Effector memory CD8-positive, alpha-beta T cell (primary cell): Measurements from ENCODE around the gene RGS11.

Experiments used
- ATAC-seq: fragments of 150-1000 bp; cut with Tn5 transposase; replicated peaks from 2 replicates; pipeline ENCODE4 v1.10.0; 2021; ENCODE audit warnings: mild to moderate bottlenecking, moderate library complexity
- DNase-seq, 3 experiments: peaks; one replicate each; pipeline ENCODE4 v3.0.0; 2021
- H3K27ac Mint-ChIP-seq, 2 donors: one replicate each; pipeline ENCODE4 v1.8.0; 2022; ENCODE audit warnings: mild to moderate bottlenecking in 2 of 2, mixed read lengths in 2 of 2, moderate library complexity in 2 of 2
- H3K27me3 Mint-ChIP-seq, 2 donors: one replicate each; pipeline ENCODE4 v1.8.0; 2022; ENCODE audit warnings: mixed read lengths in 2 of 2
- H3K36me3 Mint-ChIP-seq: one replicate; pipeline ENCODE4 v1.8.0; 2022; ENCODE audit warnings: mild to moderate bottlenecking, moderate library complexity, mixed read lengths; ENCODE audit not compliant: insufficient read depth
- H3K4me1 Mint-ChIP-seq, 2 donors: one replicate each; pipeline ENCODE4 v1.8.0; 2022; ENCODE audit warnings: low read depth in 2 of 2, mixed read lengths in 2 of 2
- H3K4me3 Mint-ChIP-seq, 2 donors: one replicate each; pipeline ENCODE4 v1.8.0; 2022; ENCODE audit warnings: mild to moderate bottlenecking in 2 of 2, mixed read lengths in 2 of 2, moderate library complexity in 2 of 2
- H3K9me3 Mint-ChIP-seq, 2 donors: one replicate each; pipeline ENCODE4 v1.8.0; 2022; ENCODE audit warnings: mixed read lengths in 2 of 2

The RGS11 gene

GRCh38 chr16:290015-290680, 14.4 kb upstream of the RGS11 start:
- DNase-seq (no peak), ATAC-seq (no peak)
- Mint-ChIP-seq H3K27ac (no peak overlapping the region), H3K4me1 (peaks cover 0 to 2% of the 10 kb centered on the region in 2 donors), H3K4me3 (no peak overlapping the region), H3K36me3 (peaks cover 67% of the 10 kb centered on the region), H3K27me3 (no peaks in the 10 kb centered on the region), H3K9me3 (no peaks in the 10 kb centered on the region)

- Mint-ChIP-seq H3K4me1 (peaks cover 0 to 2% of the 10 kb centered on the region in 2 donors), H3K27me3 (no peaks in the 10 kb centered on the region), H3K27ac (no peak overlapping the region), H3K9me3 (no peaks in the 10 kb centered on the region), H3K4me3 (no peak overlapping the region), H3K36me3 (peaks cover 60% of the 10 kb centered on the region)
- ATAC-seq (no peak), DNase-seq (no peak)
These were observed 13.8 kb upstream of the RGS11 start for GRCh38 chr16:289395-289997.

GRCh38 chr16:287981-288920, 12.5 kb upstream of the RGS11 start:
- Mint-ChIP-seq H3K9me3 (no peaks in the 10 kb centered on the region), H3K4me1 (peaks cover 0 to 2% of the 10 kb centered on the region in 2 donors), H3K4me3 (no peak overlapping the region), H3K36me3 (peaks cover 48% of the 10 kb centered on the region), H3K27me3 (no peaks in the 10 kb centered on the region), H3K27ac (no peak overlapping the region)
- no peak for DNase-seq
- no peak for ATAC-seq

- ATAC-seq (no peak), DNase-seq (no peak)
- Mint-ChIP-seq H3K4me3 (no peak overlapping the region), H3K4me1 (peaks cover 0 to 2% of the 10 kb centered on the region in 2 donors), H3K9me3 (no peaks in the 10 kb centered on the region), H3K27me3 (no peaks in the 10 kb centered on the region), H3K27ac (no peak overlapping the region), H3K36me3 (peaks cover 44% of the 10 kb centered on the region)
These were observed 11.6 kb upstream of the RGS11 start for GRCh38 chr16:287298-287811.

- Mint-ChIP-seq H3K27ac (no peak overlapping the region), H3K4me1 (peaks cover 0 to under 1% of the 10 kb centered on the region in 2 donors), H3K4me3 (no peak overlapping the region), H3K9me3 (no peaks in the 10 kb centered on the region), H3K27me3 (peaks cover 0 to 5% of the 10 kb centered on the region in 2 donors), H3K36me3 (peaks cover 40% of the 10 kb centered on the region)
- no peak for ATAC-seq
- DNase-seq, result no peak
These were observed 10.9 kb upstream of the RGS11 start for GRCh38 chr16:286491-287297.

GRCh38 chr16:285146-286055, 9.7 kb upstream of the RGS11 start:
- DNase-seq, result no peak
- Mint-ChIP-seq H3K27ac (no peak overlapping the region), H3K9me3 (no peaks in the 10 kb centered on the region), H3K4me1 (peaks cover 0 to 2% of the 10 kb centered on the region in 2 donors), H3K36me3 (peaks cover 27% of the 10 kb centered on the region), H3K4me3 (no peak overlapping the region), H3K27me3 (peaks cover 0 to 11% of the 10 kb centered on the region in 2 donors)
- ATAC-seq, result no peak

- H3K27ac Mint-ChIP-seq, result no peak overlapping the region
- H3K36me3 Mint-ChIP-seq, result peaks cover 21% of the 10 kb centered on the region
- H3K9me3 Mint-ChIP-seq, result no peaks in the 10 kb centered on the region
- ATAC-seq (no peak), DNase-seq (no peak)
- no peak overlapping the region for H3K4me3 Mint-ChIP-seq
- peaks cover 0 to 13% of the 10 kb centered on the region in 2 donors for H3K27me3 Mint-ChIP-seq
- H3K4me1 Mint-ChIP-seq, result peaks cover 0 to 2% of the 10 kb centered on the region in 2 donors
These were observed 8.7 kb upstream of the RGS11 start for GRCh38 chr16:284204-285120.

- peaks cover 0 to 26% of the 10 kb centered on the region in 2 donors for H3K27me3 Mint-ChIP-seq
- ATAC-seq (no peak), DNase-seq (no peak)
- no peaks in the 10 kb centered on the region for H3K9me3 Mint-ChIP-seq
- H3K27ac Mint-ChIP-seq, result no peak within 1 kb of the TSS
- H3K36me3 Mint-ChIP-seq, result peaks cover 13% of the 10 kb centered on the region
- no peak within 1 kb of the TSS for H3K4me3 Mint-ChIP-seq
- peaks cover 5 to 7% of the 10 kb centered on the region in 2 donors for H3K4me1 Mint-ChIP-seq
These were observed 7.5 kb upstream of the RGS11 start, which contains the start of gene PDIA2 for GRCh38 chr16:283033-283805. Gene PDIA2 (plus strand): TSS chr16:283164. CDS start chr16:283170, 6 bp downstream.

GRCh38 chr16:282491-282890, 6.7 kb upstream of the RGS11 start:
- Mint-ChIP-seq H3K9me3 (no peaks in the 10 kb centered on the region), H3K4me3 (no peak overlapping the region), H3K4me1 (peaks cover 5 to 7% of the 10 kb centered on the region in 2 donors), H3K27me3 (peaks cover 0 to 26% of the 10 kb centered on the region in 2 donors), H3K36me3 (peaks cover 9% of the 10 kb centered on the region), H3K27ac (no peak overlapping the region)
- no peak for ATAC-seq
- DNase-seq, result no peak

- no peak for DNase-seq
- Mint-ChIP-seq H3K27me3 (peaks cover 0 to 33% of the 10 kb centered on the region in 2 donors), H3K27ac (no peak overlapping the region), H3K4me1 (peaks cover 5 to 7% of the 10 kb centered on the region in 2 donors), H3K9me3 (no peaks in the 10 kb centered on the region), H3K36me3 (peaks cover 8% of the 10 kb centered on the region), H3K4me3 (peak overlapping the region in 1 of 2 donors; percentile 29)
- ATAC-seq, result no peak
These were observed 6.0 kb upstream of the RGS11 start for GRCh38 chr16:281660-282255.
